Left lung (tissue), 10 donors: ENCODE data around the gene CDNF. TPM values are rescaled to one million over a fixed set of nuclear protein-coding genes. Genes with fewer than 3 reads are reported as not detected.

Experiments
- ATAC-seq: fragments of 200-7000 bp; cut with Tn5 transposase; one replicate; pipeline ENCODE4 v1.9.1; 2020; ENCODE audit warnings: moderate library complexity
- DNase-seq, 4 donors: peaks; one replicate each; pipeline ENCODE4 v3.0.0-alpha.2; 2013 to 2020
- H3K27ac ChIP-seq, 2 donors: fragments of 200-600 bp; sonication (generic) in 1 of 2; one replicate each; pipeline versions ENCODE4 v1.5.0 to v1.8.0; 2020 to 2021
- H3K27me3 ChIP-seq, 2 donors: fragments of 200-600 bp; sonication (generic) in 1 of 2; one replicate each; pipeline versions ENCODE4 v1.5.0 to v1.8.0; 2020 to 2021
- H3K36me3 ChIP-seq, 2 donors: fragments of 200-600 bp; sonication (generic) in 1 of 2; one replicate each; pipeline versions ENCODE4 v1.5.0 to v1.8.0; 2020 to 2021
- H3K4me1 ChIP-seq, 2 donors: fragments of 200-600 bp; one replicate each; pipeline ENCODE4 v1.8.0; 2021
- H3K4me3 ChIP-seq, 2 donors: fragments of 200-600 bp; sonication (generic) in 1 of 2; one replicate each; pipeline versions ENCODE4 v1.5.0 to v1.8.0; 2020 to 2021; ENCODE audit warnings: mild to moderate bottlenecking in 1 of 2
- H3K9me3 ChIP-seq, 2 donors: fragments of 200-600 bp; sonication (generic) in 1 of 2; one replicate each; pipeline versions ENCODE4 v1.5.0 to v1.8.0; 2020 to 2021
- intact Hi-C, 2 donors: fragments of 100-400 bp; cut with DNase I; formaldehyde crosslinking; loops; one replicate each; pipeline versions ENCODE4 v1.11.2 to v1.14.2; 2022
- polyA plus RNA-seq, 6 donors: library from polyadenylated mRNA; unstranded; fragments of 120-200 nt; gene quantifications; one replicate each; pipeline ENCODE4 v1.2.1, GENCODE V29; 2013; ENCODE audit not compliant: insufficient read length in 6 of 6
- total RNA-seq, 2 donors: library from RNA; stranded (reverse); fragmentation: NEBNext Ultra II Directional; extraction: Animal tissue kit (Norgen Biotek cat#: 25700); gene quantifications; one replicate each; pipeline ENCODE4 v1.2.1, GENCODE V29; 2021
- TF ChIP-seq, protein P1 (sequence below), 2 donors: fragments of 200-600 bp; sonication (generic) in 1 of 2; IDR thresholded peaks; one replicate each; pipeline versions ENCODE4 v1.5.0 to v1.8.0; 2021; ENCODE audit warnings: antibody characterized with exemption in 2 of 2
- donor health status: DM: no; HTN: yes; CAD: no.
- donor health status: DM: no; HTN: no; CAD: no.

Gene CDNF
- total and polyA plus RNA-seq, 8 donors, result 0.38 to 4.3 (median 2.9) TPM

GRCh38 chr10:14858338-14858960 lies 20.6 kb upstream of the CDNF start:
- TF ChIP-seq, protein P1, sequence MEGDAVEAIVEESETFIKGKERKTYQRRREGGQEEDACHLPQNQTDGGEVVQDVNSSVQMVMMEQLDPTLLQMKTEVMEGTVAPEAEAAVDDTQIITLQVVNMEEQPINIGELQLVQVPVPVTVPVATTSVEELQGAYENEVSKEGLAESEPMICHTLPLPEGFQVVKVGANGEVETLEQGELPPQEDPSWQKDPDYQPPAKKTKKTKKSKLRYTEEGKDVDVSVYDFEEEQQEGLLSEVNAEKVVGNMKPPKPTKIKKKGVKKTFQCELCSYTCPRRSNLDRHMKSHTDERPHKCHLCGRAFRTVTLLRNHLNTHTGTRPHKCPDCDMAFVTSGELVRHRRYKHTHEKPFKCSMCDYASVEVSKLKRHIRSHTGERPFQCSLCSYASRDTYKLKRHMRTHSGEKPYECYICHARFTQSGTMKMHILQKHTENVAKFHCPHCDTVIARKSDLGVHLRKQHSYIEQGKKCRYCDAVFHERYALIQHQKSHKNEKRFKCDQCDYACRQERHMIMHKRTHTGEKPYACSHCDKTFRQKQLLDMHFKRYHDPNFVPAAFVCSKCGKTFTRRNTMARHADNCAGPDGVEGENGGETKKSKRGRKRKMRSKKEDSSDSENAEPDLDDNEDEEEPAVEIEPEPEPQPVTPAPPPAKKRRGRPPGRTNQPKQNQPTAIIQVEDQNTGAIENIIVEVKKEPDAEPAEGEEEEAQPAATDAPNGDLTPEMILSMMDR (IDR thresholded peaks at IDR 0.05), result no peak
- Histone ChIP-seq H3K4me1 (peaks cover 0 to 11% of the 10 kb centered on the region in 2 donors), H3K4me3 (no peak overlapping the region), H3K9me3 (no peaks in the 10 kb centered on the region), H3K27me3 (no peaks in the 10 kb centered on the region), H3K36me3 (peaks cover 0 to 64% of the 10 kb centered on the region in 2 donors), H3K27ac (no peak overlapping the region)
- intact Hi-C loops, result no loop called here
- DNase-seq (no peak), ATAC-seq (no peak)

GRCh38 chr10:14855453-14855852 lies 17.6 kb upstream of the CDNF start:
- H3K4me3 ChIP-seq, result no peak overlapping the region
- H3K36me3 ChIP-seq, result peaks cover 0 to 64% of the 10 kb centered on the region in 2 donors
- intact Hi-C loops, result no loop called here

GRCh38 chr10:14852236-14852635 lies 14.4 kb upstream of the CDNF start:
- ATAC-seq (no peak), DNase-seq (no peak)
- H3K27ac ChIP-seq, result no peak overlapping the region
- TF ChIP-seq, protein P1 (IDR thresholded peaks at IDR 0.05), result no peak
- no peak overlapping the region for H3K4me3 ChIP-seq
- H3K4me1 ChIP-seq, result no peaks in the 10 kb centered on the region
- no peaks in the 10 kb centered on the region for H3K27me3 ChIP-seq
- intact Hi-C loops, result no loop called here
- H3K36me3 ChIP-seq, result peaks cover 0 to 62% of the 10 kb centered on the region in 2 donors
- no peaks in the 10 kb centered on the region for H3K9me3 ChIP-seq

More at GRCh38 chr10:14855453-14855852, 17.6 kb upstream of the CDNF start:
- TF ChIP-seq, protein P1 (IDR thresholded peaks at IDR 0.05), result no peak
- Histone ChIP-seq H3K27ac (no peak overlapping the region), H3K4me1 (peaks cover 0 to 11% of the 10 kb centered on the region in 2 donors), H3K9me3 (no peaks in the 10 kb centered on the region), H3K27me3 (no peaks in the 10 kb centered on the region)
- DNase-seq (no peak), ATAC-seq (no peak)

GRCh38 chr10:14844948-14845347 lies 7.1 kb upstream of the CDNF start:
- ATAC-seq (no peak), DNase-seq (no peak)
- Histone ChIP-seq H3K4me3 (no peak overlapping the region), H3K27me3 (no peaks in the 10 kb centered on the region), H3K4me1 (no peaks in the 10 kb centered on the region), H3K9me3 (no peaks in the 10 kb centered on the region), H3K27ac (no peak overlapping the region), H3K36me3 (peaks cover 0 to 61% of the 10 kb centered on the region in 2 donors)
- intact Hi-C loops, result no loop called here
- TF ChIP-seq, protein P1 (IDR thresholded peaks at IDR 0.05), result no peak

DNA sequence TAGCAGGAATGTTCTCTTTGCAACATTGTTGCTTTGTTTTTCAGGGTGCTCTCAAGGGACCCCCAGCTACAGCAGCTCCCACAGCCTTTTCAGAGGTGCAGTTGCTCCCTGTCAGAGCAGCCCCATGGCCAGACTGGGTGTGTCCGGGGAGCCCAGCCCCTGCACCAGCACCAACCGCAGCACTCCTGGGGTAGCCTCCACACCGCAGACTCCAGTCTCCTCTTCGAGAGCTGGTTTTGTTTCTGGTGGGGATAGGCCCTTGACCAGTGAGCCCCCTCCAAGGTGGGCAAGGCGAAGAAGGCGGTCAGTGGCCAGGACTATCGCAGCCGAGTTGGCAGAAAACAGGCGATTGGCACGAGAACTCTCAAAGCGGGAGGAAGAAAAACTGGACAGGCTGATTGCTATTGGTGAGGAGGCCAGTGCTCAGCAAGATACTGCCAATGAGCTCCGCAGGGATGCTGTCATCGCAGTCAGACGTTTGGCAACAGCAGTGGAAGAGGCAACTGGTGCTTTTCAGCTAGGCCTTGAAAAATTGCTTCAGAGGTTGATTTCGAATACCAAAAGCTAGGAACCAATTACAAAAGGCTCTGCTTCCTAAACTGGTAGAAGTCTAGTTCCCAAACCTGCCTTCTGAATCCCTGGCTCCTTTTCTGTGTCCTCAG lies 5.6 kb upstream of the CDNF start:
- ATAC-seq (no peak), DNase-seq (no peak)
- Histone ChIP-seq H3K27me3 (no peaks in the 10 kb centered on the region), H3K27ac (no peak overlapping the region), H3K4me1 (peaks cover 0 to 8% of the 10 kb centered on the region in 2 donors), H3K4me3 (no peak overlapping the region), H3K36me3 (peaks cover 0 to 50% of the 10 kb centered on the region in 2 donors), H3K9me3 (no peaks in the 10 kb centered on the region)
- TF ChIP-seq, protein P1 (IDR thresholded peaks at IDR 0.05), result no peak
- intact Hi-C loops, result no loop called here
